ENCODE results near the gene MAGI2.

DNA sequence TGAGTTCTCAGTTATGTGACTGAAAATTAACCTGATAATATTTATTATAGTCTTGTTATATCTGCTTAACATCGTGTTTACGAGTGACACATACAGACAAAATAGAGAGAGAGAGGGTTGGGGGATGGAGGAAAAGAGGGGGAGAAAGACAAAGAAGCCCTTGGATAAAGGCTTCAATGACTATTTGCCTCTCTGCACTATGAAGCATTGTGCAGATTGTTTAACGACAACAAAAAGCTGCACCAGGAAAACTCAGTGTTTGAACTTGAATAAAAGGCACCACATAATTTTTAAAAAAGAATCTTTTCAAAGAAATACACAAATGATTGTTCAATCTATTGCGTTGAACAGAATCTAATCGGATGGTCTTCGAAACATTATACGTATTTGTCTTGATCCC, 27.8 kb downstream of the MAGI2 start:
- TF ChIP-seq, protein P1, sequence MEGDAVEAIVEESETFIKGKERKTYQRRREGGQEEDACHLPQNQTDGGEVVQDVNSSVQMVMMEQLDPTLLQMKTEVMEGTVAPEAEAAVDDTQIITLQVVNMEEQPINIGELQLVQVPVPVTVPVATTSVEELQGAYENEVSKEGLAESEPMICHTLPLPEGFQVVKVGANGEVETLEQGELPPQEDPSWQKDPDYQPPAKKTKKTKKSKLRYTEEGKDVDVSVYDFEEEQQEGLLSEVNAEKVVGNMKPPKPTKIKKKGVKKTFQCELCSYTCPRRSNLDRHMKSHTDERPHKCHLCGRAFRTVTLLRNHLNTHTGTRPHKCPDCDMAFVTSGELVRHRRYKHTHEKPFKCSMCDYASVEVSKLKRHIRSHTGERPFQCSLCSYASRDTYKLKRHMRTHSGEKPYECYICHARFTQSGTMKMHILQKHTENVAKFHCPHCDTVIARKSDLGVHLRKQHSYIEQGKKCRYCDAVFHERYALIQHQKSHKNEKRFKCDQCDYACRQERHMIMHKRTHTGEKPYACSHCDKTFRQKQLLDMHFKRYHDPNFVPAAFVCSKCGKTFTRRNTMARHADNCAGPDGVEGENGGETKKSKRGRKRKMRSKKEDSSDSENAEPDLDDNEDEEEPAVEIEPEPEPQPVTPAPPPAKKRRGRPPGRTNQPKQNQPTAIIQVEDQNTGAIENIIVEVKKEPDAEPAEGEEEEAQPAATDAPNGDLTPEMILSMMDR (conservative IDR thresholded peaks at IDR 0.05; ENCODE audit: low read length): no peak
- no peak for TF ChIP-seq EZH2phosphoT487 (IDR thresholded peaks at IDR 0.05; ENCODE audit: borderline replicate concordance, low read depth, low read length)
